Lung (tissue), 12 donors: Measurements from ENCODE around the gene TRIM63. TPM values are rescaled to one million over a fixed set of nuclear protein-coding genes. Genes with fewer than 3 reads are reported as not detected.
A peak's percentile ranks its signal among the peaks of the same experiment; 100 is the strongest.

ENCODE experiments used
- ATAC-seq: fragments of 200-7000 bp; cut with Tn5 transposase; one replicate; pipeline ENCODE4 v1.9.1; 2020; ENCODE audit warnings: moderate number of reproducible peaks; ENCODE audit not compliant: insufficient read depth, low FRiP score
- DNase-seq, 3 donors: peaks; one replicate each; pipeline ENCODE4 v3.0.0-alpha.2; 2013 to 2017
- H3K27ac ChIP-seq, 2 donors: one replicate each; pipeline ENCODE4 v1.5.1; 2013; ENCODE audit warnings: mild to moderate bottlenecking in 2 of 2, moderate library complexity in 2 of 2, control low read depth in 1 of 2, inconsistent platforms in 1 of 2, low read depth in 1 of 2, low read length in 1 of 2
- H3K27me3 ChIP-seq, 3 donors: one replicate each; pipeline ENCODE4 v1.5.1; 2013; ENCODE audit warnings: low read length in 2 of 3; ENCODE audit not compliant: control insufficient read depth in 3 of 3, insufficient read depth in 3 of 3
- H3K36me3 ChIP-seq, 4 donors: one replicate each; pipeline ENCODE4 v1.5.1; 2013; ENCODE audit warnings: low read length in 4 of 4, mild to moderate bottlenecking in 1 of 4, moderate library complexity in 1 of 4; ENCODE audit not compliant: control insufficient read depth in 4 of 4, insufficient read depth in 4 of 4
- H3K4me1 ChIP-seq, 5 donors: one replicate each; pipeline ENCODE4 v1.5.1; 2013; ENCODE audit warnings: low read length in 5 of 5, mild to moderate bottlenecking in 2 of 5, moderate library complexity in 1 of 5; ENCODE audit not compliant: control insufficient read depth in 5 of 5, insufficient read depth in 5 of 5
- H3K4me3 ChIP-seq: one replicate; pipeline ENCODE4 v1.5.1; 2013; ENCODE audit warnings: mild to moderate bottlenecking, control low read depth, moderate library complexity
- H3K9ac ChIP-seq, 2 donors: one replicate each; pipeline ENCODE4 v1.5.1; 2013; ENCODE audit warnings: low read length in 2 of 2, control low read depth in 1 of 2; ENCODE audit not compliant: insufficient read depth in 1 of 2
- H3K9me3 ChIP-seq, 4 donors: one replicate each; pipeline ENCODE4 v1.5.1; 2013; ENCODE audit warnings: low read length in 3 of 4, mild to moderate bottlenecking in 1 of 4, moderate library complexity in 1 of 4; ENCODE audit not compliant: control insufficient read depth in 4 of 4, insufficient read depth in 3 of 4
- CTCF ChIP-seq: IDR thresholded peaks from 2 replicates; pipeline ENCODE4 v1.5.1; 2012; ENCODE audit warnings: mild to moderate bottlenecking; ENCODE audit errors: control extremely low read depth, extremely low read depth
- WGBS, 2 donors: extraction: QIAGEN DNeasy Blood & Tissue Kit; methylation state at CpG; one replicate each; pipeline ENCODE4 v1.1.7; 2013; 5-methylcytosine and 5-hydroxymethylcytosine counted together
- polyA plus RNA-seq, 2 donors: library from polyadenylated mRNA; stranded (reverse); fragments of 200-250 nt; gene quantifications; one replicate each; pipeline ENCODE4 v1.2.1, GENCODE V29; 2013
- total RNA-seq, 2 donors: library from RNA; depleted of rRNA in 1 of 2; stranded (reverse); fragments of >200 nt in 1 of 2; gene quantifications; one replicate each; pipeline ENCODE4 v1.2.1, GENCODE V29; 2014 to 2021
- donor health status: control.
- donor health status: control.
- donor health status: Bipolar disorder and iron deficiency.
- donor health status: healthy.
- donor health status: DM: yes; HTN: yes; CAD: no.

Gene TRIM63
- total and polyA plus RNA-seq, 4 donors: 0.12 to 0.31 (median 0.19) TPM

- H3K9ac ChIP-seq: no peak overlapping the region
- peaks cover 0 to 8% (median 0%) of the 10 kb centered on the region in 5 donors for H3K4me1 ChIP-seq
- H3K27me3 ChIP-seq: peaks cover 5 to 45% (median 41%) of the 10 kb centered on the region in 3 donors
- ATAC-seq: no peak
- no peak for TF ChIP-seq CTCF
- no peak overlapping the region for H3K27ac ChIP-seq
- no peaks in the 10 kb centered on the region for H3K36me3 ChIP-seq
- WGBS, 2 donors: 59 to 74% methylated on average over 2 of the region's 2 CpGs
- H3K9me3 ChIP-seq: peaks cover 0 to 2% (median 0%) of the 10 kb centered on the region in 4 donors
- no peak for DNase-seq
- no peak overlapping the region for H3K4me3 ChIP-seq
Measured at GRCh38 chr1:26043765-26044164, 23.7 kb downstream of the TRIM63 start.

- no peak overlapping the region for H3K9ac ChIP-seq
- no peaks in the 10 kb centered on the region for H3K36me3 ChIP-seq
- H3K27me3 ChIP-seq: peaks cover 5 to 35% (median 27%) of the 10 kb centered on the region in 3 donors
- 67% methylated on average over 4 of the region's 4 CpGs for WGBS, 2 donors
- peaks cover 0 to 2% (median 0%) of the 10 kb centered on the region in 4 donors for H3K9me3 ChIP-seq
- H3K4me1 ChIP-seq: peaks cover 0 to 8% (median 0%) of the 10 kb centered on the region in 5 donors
- no peak for DNase-seq
- TF ChIP-seq CTCF: no peak
- no peak overlapping the region for H3K4me3 ChIP-seq
- ATAC-seq: no peak
- H3K27ac ChIP-seq: no peak overlapping the region
Measured at GRCh38 chr1:26041978-26042377, 25.5 kb downstream of the TRIM63 start.

- Histone ChIP-seq H3K4me3 (no peak overlapping the region), H3K27ac (no peak overlapping the region), H3K36me3 (no peaks in the 10 kb centered on the region), H3K27me3 (peaks cover 5 to 29% (median 21%) of the 10 kb centered on the region in 3 donors), H3K9ac (no peak overlapping the region), H3K4me1 (peaks cover 0 to 8% (median 0%) of the 10 kb centered on the region in 5 donors), H3K9me3 (peaks cover 0 to 2% (median 0%) of the 10 kb centered on the region in 4 donors)
- ATAC-seq (no peak), DNase-seq (no peak)
- 73 to 80% methylated on average over 7 of the region's 7 CpGs for WGBS, 2 donors
- no peak for TF ChIP-seq CTCF
Measured at GRCh38 chr1:26041401-26041800, 26.0 kb downstream of the TRIM63 start.

GRCh38 chr1:26038904-26039303 is 28.5 kb downstream of the TRIM63 start:
- Histone ChIP-seq H3K36me3 (no peaks in the 10 kb centered on the region), H3K27me3 (peaks cover 0 to 9% (median 3%) of the 10 kb centered on the region in 3 donors)
- ATAC-seq: no peak

More at GRCh38 chr1:26038904-26039303, 28.5 kb downstream of the TRIM63 start:
- H3K4me3 ChIP-seq: no peak overlapping the region
- no peak for DNase-seq
- peaks cover 0 to 12% (median 0%) of the 10 kb centered on the region in 5 donors for H3K4me1 ChIP-seq
- no peak for TF ChIP-seq CTCF
- H3K9ac ChIP-seq: no peak overlapping the region
- H3K27ac ChIP-seq: peak overlapping the region in 1 of 2 donors; percentile 67
- no peaks in the 10 kb centered on the region for H3K9me3 ChIP-seq
- WGBS, 2 donors: 71 to 89% methylated on average over 6 of the region's 6 CpGs
